ENCODE results near the gene CDCA4. TPM values are rescaled to one million over a fixed set of nuclear protein-coding genes. Genes with fewer than 3 reads are reported as not detected.

The CDCA4 gene
- total RNA-seq, 1 experiment from 2014 or later, result 57.7 TPM

DNA sequence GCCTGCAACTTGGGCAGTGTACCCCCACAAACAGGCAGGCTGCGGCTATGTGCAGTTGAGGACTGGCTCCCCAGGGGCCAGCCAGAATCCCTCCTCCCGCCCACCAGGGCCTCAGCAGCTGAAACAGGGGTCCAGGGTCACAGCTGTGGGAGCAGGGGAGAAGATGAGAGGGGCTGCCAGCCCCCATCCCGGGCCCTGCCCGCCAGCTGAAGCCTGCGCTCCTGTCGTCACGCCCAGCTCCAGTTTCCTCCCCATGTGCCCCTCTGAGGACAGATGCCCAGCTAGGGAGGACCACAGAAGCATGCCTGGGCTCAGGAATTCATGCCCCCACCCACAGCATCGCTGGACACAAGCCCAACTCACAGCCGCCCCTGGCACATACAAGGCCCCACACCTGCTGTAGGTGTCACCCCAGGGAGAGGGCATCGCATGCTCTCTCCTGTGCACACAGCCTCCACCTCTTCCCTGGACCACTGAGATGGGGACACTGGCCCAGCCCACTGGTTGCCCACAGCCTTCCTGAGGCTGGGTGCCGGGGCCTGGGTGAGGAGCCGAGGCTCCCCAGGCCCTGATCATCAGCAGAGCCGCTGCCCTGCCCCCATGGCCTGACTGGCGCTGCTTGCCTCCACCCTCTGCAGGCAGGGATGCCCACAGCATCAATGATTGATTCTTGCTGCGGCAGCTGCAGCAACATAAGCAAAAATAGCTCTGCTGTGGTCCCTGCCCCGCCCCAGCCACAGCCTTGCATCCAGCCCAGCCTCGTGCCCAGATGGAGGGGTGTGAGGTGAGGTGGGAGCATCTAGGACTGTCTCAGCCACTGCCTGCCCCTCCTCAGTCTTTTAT is 39.0 kb downstream of the CDCA4 start:
- no peak overlapping the region for H3K23ac ChIP-seq (ENCODE audit: insufficient read length, low read depth, low read length)
- no peak overlapping the region for H3K18ac ChIP-seq (ENCODE audit: insufficient read length, low read depth, low read length)
- H3K79me1 ChIP-seq (ENCODE audit: insufficient read depth, low read depth, low read length, poor library complexity, severe bottlenecking), result no peaks in the 10 kb centered on the region
- H2BK120ac ChIP-seq (ENCODE audit: low read depth, low read length, poor library complexity, severe bottlenecking), result no peak overlapping the region
- H3K4ac ChIP-seq (ENCODE audit: low read depth, low read length), result no peak overlapping the region
- Mint-ChIP-seq H3K27ac (no peak overlapping the region), H3K4me1 (peaks cover 13 to 19% of the 10 kb centered on the region in 2 experiments), H3K9me3 (no peaks in the 10 kb centered on the region; a peak in 1 of 5 replicates), H3K27me3 (ENCODE audit: low read depth) (peaks cover 47% of the 10 kb centered on the region), H3K36me3 (ENCODE audit: insufficient read depth in 1 of 3, low read depth in 3 of 3) (no peaks in the 10 kb centered on the region), H3K4me3 (no peak overlapping the region)
- H3K56ac ChIP-seq (ENCODE audit: insufficient read length, low read depth, low read length), result no peak overlapping the region
- DNase-seq, result no peak
- peaks cover 15% of the 10 kb centered on the region; the same call in 1 of the 2 replicates for H3K27me3 ChIP-seq (ENCODE audit: insufficient read depth, low read length)
- H4K8ac ChIP-seq (replicated peaks; ENCODE audit: insufficient read length, low read depth, low read length), result no peak overlapping the region
- no peak overlapping the region for H3K27ac ChIP-seq (ENCODE audit: insufficient read length, low read depth, low read length)
- no peak overlapping the region for H2AFZ ChIP-seq (ENCODE audit: low read length)
- H3K14ac ChIP-seq (ENCODE audit: insufficient read depth, low read length), result no peak overlapping the region
- H2BK12ac ChIP-seq (ENCODE audit: insufficient read length, low read depth, low read length), result no peak overlapping the region
- H3K9ac ChIP-seq (ENCODE audit: extremely low read depth, insufficient read length, low read length), result no peak overlapping the region
- no peaks in the 10 kb centered on the region for H3K9me3 ChIP-seq (ENCODE audit: control insufficient read depth, low read depth, low read length)
- no peak overlapping the region for H2BK20ac ChIP-seq (ENCODE audit: low read depth, low read length, poor library complexity, severe bottlenecking)
- H2BK15ac ChIP-seq (ENCODE audit: low read depth, low read length), result no peak overlapping the region
- H4K5ac ChIP-seq (ENCODE audit: insufficient read length, low read depth, low read length), result no peak overlapping the region
- H4K91ac ChIP-seq (ENCODE audit: insufficient read length, low read depth, low read length), result no peak overlapping the region
- no peak overlapping the region for H3T11ph ChIP-seq (ENCODE audit: low read length)
- no peak overlapping the region for H3K4me2 ChIP-seq (ENCODE audit: insufficient read depth, insufficient read length, low read length)
- H3K79me2 ChIP-seq (ENCODE audit: insufficient read depth, low read length), result no peaks in the 10 kb centered on the region
- H3K23me2 ChIP-seq (ENCODE audit: insufficient read length, low read depth, low read length, poor library complexity, severe bottlenecking), result peaks cover 3% of the 10 kb centered on the region
- TF ChIP-seq, protein P1, sequence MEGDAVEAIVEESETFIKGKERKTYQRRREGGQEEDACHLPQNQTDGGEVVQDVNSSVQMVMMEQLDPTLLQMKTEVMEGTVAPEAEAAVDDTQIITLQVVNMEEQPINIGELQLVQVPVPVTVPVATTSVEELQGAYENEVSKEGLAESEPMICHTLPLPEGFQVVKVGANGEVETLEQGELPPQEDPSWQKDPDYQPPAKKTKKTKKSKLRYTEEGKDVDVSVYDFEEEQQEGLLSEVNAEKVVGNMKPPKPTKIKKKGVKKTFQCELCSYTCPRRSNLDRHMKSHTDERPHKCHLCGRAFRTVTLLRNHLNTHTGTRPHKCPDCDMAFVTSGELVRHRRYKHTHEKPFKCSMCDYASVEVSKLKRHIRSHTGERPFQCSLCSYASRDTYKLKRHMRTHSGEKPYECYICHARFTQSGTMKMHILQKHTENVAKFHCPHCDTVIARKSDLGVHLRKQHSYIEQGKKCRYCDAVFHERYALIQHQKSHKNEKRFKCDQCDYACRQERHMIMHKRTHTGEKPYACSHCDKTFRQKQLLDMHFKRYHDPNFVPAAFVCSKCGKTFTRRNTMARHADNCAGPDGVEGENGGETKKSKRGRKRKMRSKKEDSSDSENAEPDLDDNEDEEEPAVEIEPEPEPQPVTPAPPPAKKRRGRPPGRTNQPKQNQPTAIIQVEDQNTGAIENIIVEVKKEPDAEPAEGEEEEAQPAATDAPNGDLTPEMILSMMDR (conservative IDR thresholded peaks at IDR 0.05), result no peak
- H2BK5ac ChIP-seq (ENCODE audit: insufficient read length, low read length), result no peak overlapping the region
- no peaks in the 10 kb centered on the region for H3K4me1 ChIP-seq (ENCODE audit: insufficient read depth, low read length)
- WGBS (ENCODE audit: extremely low coverage, insufficient read length, low lambda C conversion rate), result no CpG with 5 or more reads among the region's 17 CpGs
- peaks cover 3% of the 10 kb centered on the region for H4K20me1 ChIP-seq (ENCODE audit: control insufficient read depth, insufficient read depth, insufficient read length)
- no peak overlapping the region for H2AK5ac ChIP-seq (ENCODE audit: insufficient read length, low read length)
